ENCODE measurements around the gene CCDC88C.

CCDC88C gene

GRCh38 chr14:91342206-91342760 is 75.3 kb downstream of the CCDC88C start:
- no peak for DNase-seq

GRCh38 chr14:91341751-91342154 is 75.9 kb downstream of the CCDC88C start:
- no peak for DNase-seq

DNA sequence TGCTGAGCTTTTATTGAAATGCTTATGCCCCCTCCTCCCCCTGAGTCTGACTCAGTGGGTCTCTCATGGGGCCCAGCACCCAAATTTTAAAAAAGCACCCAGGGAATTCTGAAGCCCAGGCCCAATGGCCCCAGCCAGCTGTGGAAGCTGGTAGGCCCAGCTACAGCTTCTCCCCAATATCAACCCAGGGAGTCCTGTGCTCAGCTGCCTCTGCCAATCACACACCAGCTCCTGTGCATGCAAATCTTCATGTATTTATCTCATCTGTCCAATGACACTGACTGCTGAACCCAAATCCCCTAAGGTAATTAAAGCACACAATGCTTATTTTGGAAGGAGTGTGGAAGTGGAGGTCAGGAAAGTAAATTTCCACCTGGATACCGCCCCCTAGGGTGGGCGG is 76.3 kb downstream of the CCDC88C start:
- no peak for DNase-seq

- DNase-seq = no peak
Observed at GRCh38 chr14:91339671-91340369, 77.8 kb downstream of the CCDC88C start.

- DNase-seq = no peak
Observed at GRCh38 chr14:91339076-91339475, 78.5 kb downstream of the CCDC88C start.

DNA sequence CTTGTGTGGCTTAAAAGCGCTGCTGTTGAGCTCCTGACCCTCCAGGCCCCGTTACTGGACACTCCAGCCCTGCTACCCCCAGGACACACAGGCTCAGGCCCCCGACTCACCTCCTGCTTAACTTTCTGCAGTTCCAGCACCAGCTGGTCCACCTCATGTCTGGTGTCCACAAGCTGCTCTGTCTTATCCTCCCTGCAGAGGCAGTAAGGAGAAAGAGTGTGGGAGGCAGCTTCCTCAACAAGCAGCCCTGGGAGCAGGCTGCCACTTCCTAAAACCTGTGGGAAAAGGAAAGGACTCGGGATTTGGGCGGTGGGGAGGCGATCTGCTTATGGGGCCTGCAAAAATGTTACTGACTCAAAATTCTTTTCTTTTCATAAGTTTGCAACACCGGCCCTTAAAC is 79.2 kb downstream of the CCDC88C start:
- no peak for DNase-seq

DNA sequence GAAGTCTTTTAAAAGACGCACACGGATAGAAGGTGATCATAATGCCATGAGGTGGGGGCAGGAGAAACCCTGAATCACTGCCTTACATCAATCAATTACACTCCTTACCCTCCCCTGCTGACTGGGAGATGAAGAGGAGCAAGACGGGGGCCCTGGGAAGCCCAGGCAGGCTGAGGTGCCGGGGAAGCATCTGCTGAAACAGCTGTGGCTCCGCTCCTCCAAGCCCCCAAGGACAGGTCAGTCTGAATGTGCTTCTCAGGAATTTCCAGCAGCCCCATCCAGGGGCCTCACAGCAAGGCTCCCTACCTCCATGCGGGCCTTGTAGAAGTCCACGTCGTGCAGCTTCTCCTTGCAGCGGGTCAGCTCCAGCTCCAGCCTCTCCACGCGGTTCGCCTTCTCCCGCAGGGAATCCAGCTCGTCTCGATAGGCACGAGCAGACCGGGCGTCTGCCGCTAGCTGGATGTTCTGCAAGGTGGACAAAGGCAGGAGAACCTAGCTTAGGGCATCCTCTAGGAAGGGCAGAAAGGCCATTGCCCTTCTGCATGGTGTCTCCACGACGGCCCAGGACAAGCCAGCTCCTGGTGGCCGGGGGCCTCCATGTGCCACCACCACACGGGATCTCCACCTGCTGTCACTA is 79.8 kb downstream of the CCDC88C start:
- DNase-seq = no peak

DNA sequence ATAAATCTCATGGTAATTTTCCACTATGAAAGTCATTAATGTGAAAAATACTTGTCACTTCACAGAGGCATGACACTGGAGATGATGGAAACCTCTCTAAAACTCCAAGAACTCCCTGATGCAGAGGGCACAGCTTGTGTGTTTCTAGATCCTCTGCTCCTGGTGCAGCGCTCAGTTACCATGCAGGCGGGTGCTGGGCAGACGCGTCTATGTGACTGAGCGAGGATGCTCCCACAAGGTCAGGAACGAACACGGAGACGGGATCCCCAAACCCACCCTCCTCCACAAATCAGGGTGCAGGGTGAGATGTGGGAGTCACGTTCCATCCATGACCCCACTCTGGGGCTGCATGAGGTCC is 81.5 kb downstream of the CCDC88C start:
- DNase-seq = no peak

- DNase-seq = no peak
Observed at GRCh38 chr14:91335191-91336092, 82.2 kb downstream of the CCDC88C start.

GRCh38 chr14:91333650-91334039 is 84.0 kb downstream of the CCDC88C start:
- no peak for DNase-seq

GRCh38 chr14:91332986-91333649 is 84.5 kb downstream of the CCDC88C start:
- no peak for DNase-seq

- no peak for DNase-seq
Observed at GRCh38 chr14:91332171-91332985, 85.2 kb downstream of the CCDC88C start.

GRCh38 chr14:91331721-91332120 is 85.9 kb downstream of the CCDC88C start:
- no peak for DNase-seq

GRCh38 chr14:91330856-91331255 is 86.8 kb downstream of the CCDC88C start:
- DNase-seq = no peak

DNA sequence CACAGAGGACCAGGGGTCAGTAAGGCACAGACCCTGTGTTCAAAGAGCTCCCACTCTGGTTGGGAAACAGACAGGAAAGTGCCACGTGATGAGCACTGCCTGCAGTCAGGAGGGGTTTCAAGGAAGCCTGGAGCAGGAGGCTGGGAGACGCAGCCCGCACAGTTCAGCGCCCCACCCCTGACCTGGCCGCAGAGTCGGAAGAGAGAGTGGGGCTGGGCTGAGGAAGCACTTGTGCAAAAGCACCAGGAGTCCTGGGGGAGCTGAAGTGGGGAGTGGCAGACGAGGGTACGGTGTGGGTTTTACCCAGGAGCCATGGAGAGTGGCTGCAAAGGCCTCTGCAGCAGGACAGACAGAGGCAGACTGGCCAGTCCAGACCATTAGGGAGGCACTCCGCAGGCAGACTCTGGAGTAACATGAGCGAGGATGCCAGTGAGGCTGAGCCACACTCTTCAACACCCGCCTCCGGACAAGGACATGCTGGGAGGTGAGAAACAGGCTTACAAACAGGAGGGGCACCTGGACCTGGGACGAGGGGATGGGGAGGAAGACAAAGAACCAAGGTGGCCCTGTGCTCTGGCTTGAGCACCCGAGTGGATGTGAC is 87.4 kb downstream of the CCDC88C start:
- DNase-seq = no peak

DNA sequence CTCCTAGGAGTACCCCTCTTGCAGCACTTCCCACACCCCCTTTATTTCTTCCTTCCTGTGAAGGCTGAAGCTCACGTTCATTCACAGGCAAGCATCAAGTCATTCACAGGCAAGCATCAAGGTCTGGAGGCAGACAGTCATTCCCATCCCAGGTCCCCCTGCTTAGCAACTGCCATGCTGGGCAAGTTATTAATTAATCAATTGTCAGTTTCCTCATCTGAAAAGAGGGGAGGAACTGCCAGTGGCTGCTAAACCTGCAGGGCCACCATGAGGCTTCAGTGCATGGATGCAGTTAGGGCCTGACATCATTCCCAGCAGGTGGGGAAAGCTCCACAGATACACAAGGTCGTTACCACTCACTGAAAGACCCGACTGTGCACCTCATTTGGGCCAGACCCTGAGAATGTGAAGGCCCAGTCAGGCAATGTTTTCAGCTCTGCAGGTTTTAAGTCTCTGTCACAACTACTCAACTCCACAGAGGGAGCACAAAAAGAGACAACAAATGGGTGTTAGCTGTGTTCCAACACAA is 88.1 kb downstream of the CCDC88C start:
- DNase-seq = no peak

GRCh38 chr14:91328313-91329050 is 89.1 kb downstream of the CCDC88C start:
- DNase-seq = no peak

- DNase-seq = no peak
Observed at GRCh38 chr14:91327661-91328312, 89.8 kb downstream of the CCDC88C start.

GRCh38 chr14:91327250-91327595 is 90.4 kb downstream of the CCDC88C start:
- DNase-seq = no peak
